ENCODE results near the gene LMBR1.
A peak's percentile ranks its signal among the peaks of the same experiment; 100 is the strongest.
"Not testable (repeated sequence)": the region's sequence is repeated elsewhere in the genome, so short reads cannot be mapped to it uniquely, and the experiment has no call there.

The LMBR1 gene

GRCh38 chr7:156640257-156640948, 252.6 kb downstream of the LMBR1 start, which contains the start of gene RNF32:
Gene RNF32, plus strand, starts transcription at chr7:156640774. Its CDS starts 3,104 bp downstream, at chr7:156643878.
- POLR2A ChIA-PET, result interaction anchor here (1.1 to 1.3 kb wide), 3 partner anchors 12 to 253 kb away, joined by 3 to 4 read pairs (median 3); partner anchors contain the start of gene LMBR1

GRCh38 chr7:156639426-156640256, 253.3 kb downstream of the LMBR1 start:
- CTCF ChIA-PET, result no interaction called here
- POLR2A ChIA-PET, result no interaction called here

More at GRCh38 chr7:156640257-156640948, 252.6 kb downstream of the LMBR1 start, which contains the start of gene RNF32:
- TF ChIP-seq LEF1 (IDR thresholded peaks at IDR 0.05; ENCODE audit: borderline replicate concordance) (0 out of 2 replicates have a peak, but pooled peaks have one; percentile 21), TARDBP (IDR thresholded peaks at IDR 0.05) (no peak), L3MBTL2 (conservative IDR thresholded peaks at IDR 0.05) (peak; percentile 99), BHLHE40 (IDR thresholded peaks at IDR 0.05; ENCODE audit: borderline replicate concordance) (no peak), ELF4 (IDR thresholded peaks at IDR 0.05) (no peak)
- CTCF ChIA-PET, result no interaction called here
- peak; percentile 100 for DNase-seq (ENCODE audit: extremely low spot score)

GRCh38 chr7:156638443-156639077, 254.4 kb downstream of the LMBR1 start:
- TF ChIP-seq ELF4 (IDR thresholded peaks at IDR 0.05) (no peak), NFRKB (IDR thresholded peaks at IDR 0.05) (no peak), ARNT (IDR thresholded peaks at IDR 0.05) (no peak), L3MBTL2 (conservative IDR thresholded peaks at IDR 0.05) (no peak), PKNOX1 (IDR thresholded peaks at IDR 0.05) (no peak), SUZ12 (IDR thresholded peaks at IDR 0.05) (no peak), ZNF384 (IDR thresholded peaks at IDR 0.05) (no peak), FOXM1 (IDR thresholded peaks at IDR 0.05; ENCODE audit: borderline replicate concordance) (no peak), HDGF (IDR thresholded peaks at IDR 0.05; ENCODE audit: borderline replicate concordance) (no peak), FOXK2 (IDR thresholded peaks at IDR 0.05) (no peak), LEF1 (IDR thresholded peaks at IDR 0.05; ENCODE audit: borderline replicate concordance) (no peak), SP1 (IDR thresholded peaks at IDR 0.05) (no peak), CTBP1 (IDR thresholded peaks at IDR 0.05; ENCODE audit: borderline replicate concordance) (no peak), TARDBP (IDR thresholded peaks at IDR 0.05) (no peak), BHLHE40 (IDR thresholded peaks at IDR 0.05; ENCODE audit: borderline replicate concordance) (no peak), FOXA1 (IDR thresholded peaks at IDR 0.05) (no peak)
- no peak for DNase-seq (ENCODE audit: extremely low spot score)
- ChIA-PET CTCF (no interaction called here), POLR2A (no interaction called here)

More at GRCh38 chr7:156639426-156640256, 253.3 kb downstream of the LMBR1 start:
- no peak for DNase-seq (ENCODE audit: extremely low spot score)
- TF ChIP-seq ELF4 (IDR thresholded peaks at IDR 0.05) (no peak), TARDBP (IDR thresholded peaks at IDR 0.05) (no peak), SP1 (IDR thresholded peaks at IDR 0.05) (no peak), NFRKB (IDR thresholded peaks at IDR 0.05) (no peak), FOXA1 (IDR thresholded peaks at IDR 0.05) (no peak), L3MBTL2 (conservative IDR thresholded peaks at IDR 0.05) (no peak), ARNT (IDR thresholded peaks at IDR 0.05) (no peak), LEF1 (IDR thresholded peaks at IDR 0.05; ENCODE audit: borderline replicate concordance) (no peak)

GRCh38 chr7:156637093-156637492, 255.9 kb downstream of the LMBR1 start:
- POLR2A ChIA-PET; CTCF ChIA-PET; DNase-seq (ENCODE audit: extremely low spot score): not testable (repeated sequence)

GRCh38 chr7:156635529-156636385, 257.2 kb downstream of the LMBR1 start:
- DNase-seq (ENCODE audit: extremely low spot score), result no peak
- ChIA-PET POLR2A (no interaction called here), CTCF (no interaction called here)
- no peak for TF ChIP-seq LEF1 (IDR thresholded peaks at IDR 0.05; ENCODE audit: borderline replicate concordance)
- TF ChIP-seq TARDBP (IDR thresholded peaks at IDR 0.05), result no peak
- no peak for TF ChIP-seq ARNT (IDR thresholded peaks at IDR 0.05)
- TF ChIP-seq BHLHE40 (IDR thresholded peaks at IDR 0.05; ENCODE audit: borderline replicate concordance), result no peak
- no peak for TF ChIP-seq NFRKB (IDR thresholded peaks at IDR 0.05)
- TF ChIP-seq HDGF (IDR thresholded peaks at IDR 0.05; ENCODE audit: borderline replicate concordance), result no peak

- ChIA-PET POLR2A (no interaction called here), CTCF (no interaction called here)
- no peak for TF ChIP-seq CTBP1 (IDR thresholded peaks at IDR 0.05; ENCODE audit: borderline replicate concordance)
- no peak for TF ChIP-seq NFRKB (IDR thresholded peaks at IDR 0.05)
- no peak for TF ChIP-seq SP1 (IDR thresholded peaks at IDR 0.05)
- TF ChIP-seq ARNT (IDR thresholded peaks at IDR 0.05), result no peak
- TF ChIP-seq L3MBTL2 (conservative IDR thresholded peaks at IDR 0.05), result no peak
- TF ChIP-seq ZNF384 (IDR thresholded peaks at IDR 0.05), result no peak
- TF ChIP-seq TARDBP (IDR thresholded peaks at IDR 0.05), result no peak
- TF ChIP-seq PKNOX1 (IDR thresholded peaks at IDR 0.05), result no peak
- no peak for TF ChIP-seq FOXM1 (IDR thresholded peaks at IDR 0.05; ENCODE audit: borderline replicate concordance)
- TF ChIP-seq SUZ12 (IDR thresholded peaks at IDR 0.05), result no peak
- no peak for TF ChIP-seq FOXK2 (IDR thresholded peaks at IDR 0.05)
- no peak for TF ChIP-seq ELF4 (IDR thresholded peaks at IDR 0.05)
- TF ChIP-seq FOXA1 (IDR thresholded peaks at IDR 0.05), result no peak
- no peak for TF ChIP-seq LEF1 (IDR thresholded peaks at IDR 0.05; ENCODE audit: borderline replicate concordance)
- TF ChIP-seq HDGF (IDR thresholded peaks at IDR 0.05; ENCODE audit: borderline replicate concordance), result no peak
- DNase-seq (ENCODE audit: extremely low spot score), result no peak
Observed at GRCh38 chr7:156634117-156634516, 258.9 kb downstream of the LMBR1 start.
